M059J (cell line): ENCODE results near the gene TMEM174. TPM values are rescaled to one million over a fixed set of nuclear protein-coding genes. Genes with fewer than 3 reads are reported as not detected.

Source experiments
- total RNA-seq: library from RNA; depleted of rRNA; stranded (reverse); fragments of >200 nt; shearing (Covaris generic); gene quantifications from 2 replicates; pipeline ENCODE4 v1.2.3, GENCODE V29; 2014; rRNA removed

The TMEM174 gene
- total RNA-seq, 1 experiment from 2014 or later, result not detected

Other genes starting within 250 kb of the TMEM174 start
- gene FCHO2, start 217.2 kb upstream of the TMEM174 start, total RNA-seq, result 5.4 and 7.4 TPM in 2 replicates
- 0.64 and 2.1 TPM in 2 replicates for gene TMEM171, start 52.6 kb upstream of the TMEM174 start, total RNA-seq